ENCODE measurements around the gene HAPLN2. TPM values are rescaled to one million over a fixed set of nuclear protein-coding genes. Genes with fewer than 3 reads are reported as not detected.
A peak's percentile ranks its signal among the peaks of the same experiment; 100 is the strongest.

Gene HAPLN2
- total RNA-seq, 4 donors from 2014 or later, result 0.79 TPM; not detected in 3

DNA sequence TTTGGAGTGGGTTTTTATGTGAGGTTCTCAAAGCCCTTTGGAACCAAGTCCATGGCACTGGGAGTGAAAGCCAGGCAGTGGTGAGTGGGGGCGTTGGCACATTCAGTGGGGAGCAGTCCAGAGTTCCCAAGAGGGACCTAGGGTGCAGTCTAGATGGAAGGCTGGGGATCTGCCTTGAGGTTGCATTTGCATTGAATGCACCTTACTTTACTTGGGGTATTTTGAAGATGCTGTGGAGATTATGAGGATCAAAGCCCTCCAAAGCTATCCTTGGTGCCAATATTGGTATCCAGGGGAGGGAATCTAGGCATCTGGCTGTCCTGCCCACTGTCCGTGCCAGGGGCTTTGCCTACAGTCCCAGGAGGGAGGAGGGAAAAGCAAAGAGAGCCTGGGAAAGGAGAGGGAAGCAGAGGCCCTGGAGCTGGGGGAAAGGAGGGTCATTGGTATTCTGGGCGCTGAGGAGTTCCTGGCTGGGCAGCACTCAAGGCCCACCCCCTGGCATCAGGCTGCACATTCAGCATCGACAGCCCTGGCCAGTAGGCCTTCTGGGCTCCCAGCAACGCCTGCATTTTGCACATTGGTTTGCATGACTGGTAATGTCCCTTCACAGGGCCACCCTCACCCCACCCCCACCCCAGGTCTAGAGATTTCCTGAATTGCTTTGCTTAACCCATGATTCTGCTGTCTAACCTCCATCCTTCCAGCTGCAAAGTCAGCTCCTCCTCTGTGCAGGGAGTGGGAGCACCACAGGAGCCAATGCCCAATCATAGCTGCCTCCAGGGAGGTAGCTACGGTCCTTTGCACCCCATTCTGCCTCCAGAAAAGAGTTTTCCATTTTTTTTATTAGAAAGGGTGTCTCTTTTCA, 21.9 kb downstream of the HAPLN2 start:
- WGBS, 2 donors, result 29 to 48% methylated on average over 5 to 6 of the region's 6 CpGs
- intact Hi-C loops (cut with DNase I), result no loop called here
- DNase-seq, result no peak
- Histone ChIP-seq H3K4me3 (replicated peaks in 1 of 3) (no peak overlapping the region), H3K27ac (no peak overlapping the region), H3K4me1 (peaks cover 9 to 10% of the 10 kb centered on the region in 2 donors), H3K36me3 (no peaks in the 10 kb centered on the region), H3K27me3 (peaks cover 23% of the 10 kb centered on the region), H3K9me3 (no peaks in the 10 kb centered on the region)
- TF ChIP-seq, protein P1, sequence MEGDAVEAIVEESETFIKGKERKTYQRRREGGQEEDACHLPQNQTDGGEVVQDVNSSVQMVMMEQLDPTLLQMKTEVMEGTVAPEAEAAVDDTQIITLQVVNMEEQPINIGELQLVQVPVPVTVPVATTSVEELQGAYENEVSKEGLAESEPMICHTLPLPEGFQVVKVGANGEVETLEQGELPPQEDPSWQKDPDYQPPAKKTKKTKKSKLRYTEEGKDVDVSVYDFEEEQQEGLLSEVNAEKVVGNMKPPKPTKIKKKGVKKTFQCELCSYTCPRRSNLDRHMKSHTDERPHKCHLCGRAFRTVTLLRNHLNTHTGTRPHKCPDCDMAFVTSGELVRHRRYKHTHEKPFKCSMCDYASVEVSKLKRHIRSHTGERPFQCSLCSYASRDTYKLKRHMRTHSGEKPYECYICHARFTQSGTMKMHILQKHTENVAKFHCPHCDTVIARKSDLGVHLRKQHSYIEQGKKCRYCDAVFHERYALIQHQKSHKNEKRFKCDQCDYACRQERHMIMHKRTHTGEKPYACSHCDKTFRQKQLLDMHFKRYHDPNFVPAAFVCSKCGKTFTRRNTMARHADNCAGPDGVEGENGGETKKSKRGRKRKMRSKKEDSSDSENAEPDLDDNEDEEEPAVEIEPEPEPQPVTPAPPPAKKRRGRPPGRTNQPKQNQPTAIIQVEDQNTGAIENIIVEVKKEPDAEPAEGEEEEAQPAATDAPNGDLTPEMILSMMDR (IDR thresholded peaks at IDR 0.05), result no peak
- no peak for TF ChIP-seq POLR2A (IDR thresholded peaks at IDR 0.05)

DNA sequence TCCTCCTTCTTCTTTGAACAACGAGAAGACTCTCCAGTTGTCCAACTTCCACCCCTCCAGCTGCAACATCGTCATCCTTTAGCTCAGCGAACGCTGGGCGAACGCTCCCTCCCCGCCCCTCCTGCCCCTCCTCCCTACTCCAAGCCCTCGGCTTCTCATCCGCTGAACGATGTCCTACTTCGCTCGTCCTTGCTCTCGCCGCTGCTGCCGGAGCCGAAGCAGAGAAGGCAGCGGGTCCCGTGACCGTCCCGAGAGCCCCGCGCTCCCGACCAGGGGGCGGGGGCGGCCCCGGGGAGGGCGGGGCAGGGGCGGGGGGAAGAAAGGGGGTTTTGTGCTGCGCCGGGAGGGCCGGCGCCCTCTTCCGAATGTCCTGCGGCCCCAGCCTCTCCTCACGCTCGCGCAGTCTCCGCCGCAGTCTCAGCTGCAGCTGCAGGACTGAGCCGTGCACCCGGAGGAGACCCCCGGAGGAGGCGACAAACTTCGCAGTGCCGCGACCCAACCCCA, 22.6 kb downstream of the HAPLN2 start, which contains the start of gene BCAN:
Gene BCAN (plus strand): TSS at position 357 of the 504 bp plus-strand sequence. CDS start 3,938 bp downstream, outside the sequence.
- DNase-seq, result no peak
- TF ChIP-seq, protein P1 (IDR thresholded peaks at IDR 0.05), result no peak
- no peak for TF ChIP-seq POLR2A (IDR thresholded peaks at IDR 0.05)
- peaks cover 23% of the 10 kb centered on the region for H3K27me3 ChIP-seq
- H3K9me3 ChIP-seq, result no peaks in the 10 kb centered on the region
- peak within 1 kb of the TSS in 1 of 3 donors; percentile 10 for H3K4me3 ChIP-seq (replicated peaks in 1 of 3)
- intact Hi-C loops (cut with DNase I), result no loop called here
- 1% methylated on average over 16 to 27 of the region's 46 CpGs for WGBS, 2 donors
- no peaks in the 10 kb centered on the region for H3K36me3 ChIP-seq
- H3K4me1 ChIP-seq, result peaks cover 9 to 10% of the 10 kb centered on the region in 2 donors
- no peak within 1 kb of the TSS for H3K27ac ChIP-seq

DNA sequence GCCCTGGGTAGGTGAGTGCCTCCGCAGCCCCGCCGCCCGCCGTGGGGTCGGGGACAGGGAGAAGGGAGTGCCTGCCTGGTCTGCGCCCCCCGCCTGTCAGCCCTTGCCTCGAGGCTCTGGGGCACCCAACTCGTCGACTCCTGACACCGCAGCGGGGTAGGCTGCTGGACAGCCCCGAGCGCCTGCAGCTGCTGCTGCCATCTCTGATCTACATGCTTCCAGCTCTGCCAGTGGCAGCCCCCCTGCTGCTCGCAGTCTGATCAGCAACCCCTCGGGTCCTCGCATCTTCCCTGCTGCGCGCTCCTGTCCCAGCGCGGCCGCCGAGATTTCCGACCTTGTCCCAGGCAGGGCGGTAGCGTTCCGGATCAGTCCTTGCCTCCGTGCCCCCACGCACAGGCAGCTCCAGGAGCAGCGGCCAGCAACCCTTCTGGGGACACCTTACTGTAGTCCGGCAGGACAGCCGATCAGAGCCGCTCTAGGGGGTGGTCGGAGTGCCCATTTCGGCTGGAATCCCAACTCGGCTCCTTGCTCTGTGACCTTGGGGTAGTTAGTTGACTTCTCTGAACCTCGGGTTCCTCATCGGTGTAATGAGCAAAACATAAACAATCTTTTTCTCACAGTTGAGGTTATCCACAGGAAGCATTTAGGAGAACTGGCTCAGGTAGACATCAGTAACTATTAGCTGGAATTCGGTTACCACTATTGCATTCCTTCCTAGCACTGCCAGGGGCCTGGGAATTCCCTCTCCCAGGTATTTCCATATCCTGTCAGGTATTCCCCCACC, 23.2 kb downstream of the HAPLN2 start:
- intact Hi-C loops (cut with DNase I), result no loop called here
- Histone ChIP-seq H3K27ac (no peak overlapping the region), H3K4me3 (replicated peaks in 1 of 3) (peak overlapping the region in 1 of 3 donors; percentile 10), H3K4me1 (peaks cover 9 to 10% of the 10 kb centered on the region in 2 donors), H3K36me3 (no peaks in the 10 kb centered on the region), H3K9me3 (no peaks in the 10 kb centered on the region), H3K27me3 (peaks cover 23% of the 10 kb centered on the region)
- DNase-seq, result no peak
- TF ChIP-seq, protein P1 (IDR thresholded peaks at IDR 0.05), result no peak
- WGBS, 2 donors, result 16 to 23% methylated on average over 19 to 29 of the region's 40 CpGs

DNA sequence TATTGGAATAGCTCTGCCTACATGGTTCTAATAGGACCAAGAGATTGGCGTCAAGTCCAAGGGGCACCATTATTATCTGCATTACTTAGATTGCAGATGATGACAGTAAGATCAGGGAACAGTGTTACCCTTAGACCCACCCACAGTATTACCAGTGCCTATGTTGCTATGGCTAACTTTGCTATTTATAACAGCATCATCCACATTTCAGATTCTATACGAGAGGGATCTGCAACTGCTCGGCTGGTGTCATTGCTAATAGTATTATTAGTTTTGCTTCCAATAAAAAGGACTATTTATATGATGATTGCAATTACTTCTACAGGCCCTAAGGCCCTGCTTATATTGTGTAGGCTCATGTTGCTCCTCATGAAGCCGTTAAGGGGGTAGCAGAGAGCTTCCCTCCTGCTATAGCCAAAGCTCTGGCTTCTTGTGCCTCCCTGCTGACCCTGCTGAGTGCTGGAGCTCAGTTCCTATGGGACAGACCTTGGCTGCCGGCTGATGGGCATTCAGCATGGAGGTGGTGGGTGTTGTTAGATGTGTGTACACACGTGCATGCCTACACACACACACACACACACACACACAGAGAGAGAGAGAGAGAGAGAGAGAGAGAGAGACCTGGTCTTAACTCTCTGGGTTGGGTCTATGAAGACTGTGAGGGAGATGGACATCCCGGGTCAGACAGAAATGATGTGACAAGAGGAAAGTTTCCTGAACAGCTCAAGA, 24.0 kb downstream of the HAPLN2 start:
- Histone ChIP-seq H3K27ac (no peak overlapping the region), H3K9me3 (no peaks in the 10 kb centered on the region), H3K27me3 (peaks cover 23% of the 10 kb centered on the region), H3K4me1 (peaks cover 9 to 10% of the 10 kb centered on the region in 2 donors), H3K4me3 (replicated peaks in 1 of 3) (no peak overlapping the region), H3K36me3 (no peaks in the 10 kb centered on the region)
- TF ChIP-seq POLR2A (IDR thresholded peaks at IDR 0.05), result no peak
- TF ChIP-seq, protein P1 (IDR thresholded peaks at IDR 0.05), result no peak
- 52 to 60% methylated on average over 6 of the region's 7 CpGs for WGBS, 2 donors
- intact Hi-C loops (cut with DNase I), result no loop called here
- no peak for DNase-seq

Measured in thyroid gland (tissue), 4 donors.